SK-N-SH (cell line): ENCODE results near the gene RGS7BP. TPM values are rescaled to one million over a fixed set of nuclear protein-coding genes. Genes with fewer than 3 reads are reported as not detected.

Source experiments
- CTCF ChIA-PET: fragments of 300-600, 350-600 bp; formaldehyde crosslinking; extraction: SDS; loops from one replicate; lab custom pipeline; 2021; lab: Yijun Ruan, JAX
- POLR2A ChIA-PET: fragments of 350-600 bp; sonication (Branson Sonifier 250); formaldehyde crosslinking; extraction: SDS; loops from one replicate; lab custom pipeline; 2020; ENCODE audit warnings: antibody characterized with exemption, inconsistent platforms; lab: Yijun Ruan, JAX
- DNase-seq: peaks from one replicate; pipeline ENCODE4 v3.0.0; 2012
- H2AFZ ChIP-seq: fragments of 200-600 bp; sonication (generic); 2 replicates; pipeline ENCODE4 v1.8.1; 2016; ENCODE audit warnings: antibody characterized with exemption, mild to moderate bottlenecking, low read depth
- H3F3A ChIP-seq: fragments of 200-600 bp; sonication (generic); replicated peaks from 2 replicates; pipeline ENCODE3; 2016; ENCODE audit warnings: antibody characterized with exemption, mild to moderate bottlenecking; ENCODE audit not compliant: insufficient read depth
- H3K27ac ChIP-seq, 2 experiments: fragments of 200-500 bp in 1 of 2; fragments of 200-600 bp in 1 of 2; sonication (Bioruptor generic) in 1 of 2; sonication (generic), shearing (Covaris generic) in 1 of 2; 2 replicates each; pipeline versions ENCODE4 v1.5.1 to v1.6.1; 2014 to 2016; ENCODE audit warnings: low read depth in 2 of 2, inconsistent platforms in 1 of 2, low read length in 1 of 2, mild to moderate bottlenecking in 1 of 2, mixed read lengths in 1 of 2
- H3K27me3 ChIP-seq: fragments of 200-600 bp; sonication (generic), shearing (Covaris generic); 2 replicates; pipeline ENCODE4 v1.6.1; 2016; ENCODE audit warnings: mixed run types; ENCODE audit not compliant: insufficient read depth
- H3K36me3 ChIP-seq, 2 experiments: fragments of 200-500 bp in 1 of 2; fragments of 200-600 bp in 1 of 2; sonication (Bioruptor generic) in 1 of 2; sonication (generic) in 1 of 2; replicated peaks in 1 of 2; 2 replicates each; pipeline versions ENCODE3 to v1.5.1; 2014 to 2016; ENCODE audit warnings: low read length in 1 of 2, mild to moderate bottlenecking in 1 of 2; ENCODE audit not compliant: insufficient read depth in 2 of 2, control insufficient read depth in 1 of 2
- H3K4me1 ChIP-seq, 2 experiments: fragments of 200-500 bp in 1 of 2; fragments of 200-600 bp in 1 of 2; sonication (Bioruptor generic) in 1 of 2; sonication (generic), shearing (Covaris generic) in 1 of 2; 2 replicates each; pipeline versions ENCODE4 v1.5.1 to v1.6.1; 2014 to 2016; ENCODE audit warnings: low read depth in 1 of 2, low read length in 1 of 2, mixed run types in 1 of 2; ENCODE audit not compliant: insufficient read depth in 2 of 2, control insufficient read depth in 1 of 2
- H3K4me2 ChIP-seq: fragments of 200-600 bp; sonication (generic), shearing (Covaris generic); 2 replicates; pipeline ENCODE4 v1.6.1; 2017; ENCODE audit warnings: mixed run types
- H3K4me3 ChIP-seq, 2 experiments: fragments of 200-500 bp in 1 of 2; fragments of 200-600 bp in 1 of 2; sonication (Bioruptor generic) in 1 of 2; sonication (generic), shearing (Covaris generic) in 1 of 2; 2 replicates each; pipeline versions ENCODE4 v1.5.1 to v1.8.1; 2014 to 2016; ENCODE audit warnings: low read depth in 2 of 2, inconsistent platforms in 1 of 2, low read length in 1 of 2, mild to moderate bottlenecking in 1 of 2, mixed read lengths in 1 of 2, moderate library complexity in 1 of 2
- H3K79me2 ChIP-seq: fragments of 200-600 bp; sonication (generic); 2 replicates; pipeline ENCODE4 v1.8.1; 2017; ENCODE audit warnings: mild to moderate bottlenecking; ENCODE audit not compliant: insufficient read depth
- H3K9ac ChIP-seq: fragments of 200-600 bp; sonication (generic); 2 replicates; pipeline ENCODE4 v1.6.1; 2017; ENCODE audit warnings: mixed run types
- H3K9me2 ChIP-seq: fragments of 200-600 bp; sonication (generic); 2 replicates; pipeline ENCODE4 v1.6.1; 2017; ENCODE audit warnings: mixed run types
- H3K9me3 ChIP-seq: fragments of 200-600 bp; sonication (generic); 2 replicates; pipeline ENCODE4 v1.6.1; 2017; ENCODE audit warnings: mixed run types, mild to moderate bottlenecking, moderate library complexity
- H4K20me1 ChIP-seq: fragments of 200-600 bp; sonication (generic); 2 replicates; pipeline ENCODE4 v1.6.1; 2017; ENCODE audit warnings: mild to moderate bottlenecking, mixed run types; ENCODE audit not compliant: insufficient read depth
- CHD2 ChIP-seq: fragments of 150-350 bp; IDR thresholded peaks from 2 replicates; pipeline ENCODE4 v1.6.1; 2018; ENCODE audit warnings: low read length; ENCODE audit not compliant: partially characterized antibody
- CTCF ChIP-seq: fragments of 200-600 bp; sonication (generic); IDR thresholded peaks from 2 replicates; pipeline ENCODE4 v1.6.1; 2017; ENCODE audit warnings: antibody characterized with exemption, mild to moderate bottlenecking, moderate library complexity
- ELF1 ChIP-seq: IDR thresholded peaks from 2 replicates; pipeline ENCODE4 v1.4.0; 2012
- GABPA ChIP-seq: IDR thresholded peaks from 2 replicates; pipeline ENCODE4 v1.4.0; 2012; ENCODE audit warnings: low read depth, mild to moderate bottlenecking
- NRF1 ChIP-seq: IDR thresholded peaks from 2 replicates; pipeline ENCODE4 v1.6.1; 2012; ENCODE audit warnings: low read depth, mild to moderate bottlenecking, low read length
- POLR2AphosphoS5 ChIP-seq: IDR thresholded peaks from 2 replicates; pipeline ENCODE4 v1.6.1; 2012; ENCODE audit warnings: low read depth, low read length
- RAD21 ChIP-seq: IDR thresholded peaks from 2 replicates; pipeline ENCODE4 v1.6.1; 2012; ENCODE audit warnings: mild to moderate bottlenecking, low read length
- RCOR1 ChIP-seq: fragments of 150-350 bp; IDR thresholded peaks from 2 replicates; pipeline ENCODE4 v1.6.1; 2017; ENCODE audit warnings: antibody characterized with exemption, low read length
- RXRA ChIP-seq: IDR thresholded peaks from 2 replicates; pipeline ENCODE4 v1.4.0; 2012; ENCODE audit warnings: low read depth, mild to moderate bottlenecking, borderline replicate concordance
- SMC3 ChIP-seq: IDR thresholded peaks from 2 replicates; pipeline ENCODE4 v1.6.1; 2012; ENCODE audit warnings: low read depth, low read length, improper control_type of control experiment
- TAF1 ChIP-seq: IDR thresholded peaks from 2 replicates; pipeline ENCODE4 v1.6.1; 2012; ENCODE audit warnings: low read depth, mild to moderate bottlenecking, low read length, moderate library complexity, borderline replicate concordance
- TCF12 ChIP-seq: IDR thresholded peaks from 2 replicates; pipeline ENCODE4 v1.4.0; 2012
- TEAD4 ChIP-seq: IDR thresholded peaks from 2 replicates; pipeline ENCODE4 v1.4.0; 2012; ENCODE audit warnings: mild to moderate bottlenecking, borderline replicate concordance; ENCODE audit not compliant: insufficient read depth
- WGBS: methylation state at CpG from one replicate; pipeline ENCODE4 v1.1.6; 2017; ENCODE audit warnings: low lambda C conversion rate; 5-methylcytosine and 5-hydroxymethylcytosine counted together
- polyA plus RNA-seq, 3 experiments: library from polyadenylated mRNA; depleted of rRNA; stranded (reverse); fragments of >200 nt; gene quantifications; 2 replicates each; pipeline ENCODE4 v1.2.3, GENCODE V29; 2012
- TF ChIP-seq, protein P1 (sequence below): IDR thresholded peaks from 2 replicates; pipeline ENCODE4 v1.4.0; 2012; ENCODE audit warnings: low read depth, borderline replicate concordance
- TF ChIP-seq, protein P2 (sequence below): fragments of 150-350 bp; IDR thresholded peaks from 2 replicates; pipeline ENCODE4 v1.6.1; 2017; ENCODE audit warnings: antibody characterized with exemption, low read length, low read depth, borderline replicate concordance

The RGS7BP gene
- polyA plus RNA-seq, 1 of the 3 experiments (the other 2 are of a cell fraction), result not detected

GRCh38 chr5:64566310-64566916, 60.6 kb downstream of the RGS7BP start:
- POLR2A ChIA-PET, result no interaction called here
- no peaks in the 10 kb centered on the region for H3K27me3 ChIP-seq
- TF ChIP-seq POLR2AphosphoS5, result no peak
- no peak for TF ChIP-seq GABPA
- no peak for TF ChIP-seq ELF1
- TF ChIP-seq, protein P1, sequence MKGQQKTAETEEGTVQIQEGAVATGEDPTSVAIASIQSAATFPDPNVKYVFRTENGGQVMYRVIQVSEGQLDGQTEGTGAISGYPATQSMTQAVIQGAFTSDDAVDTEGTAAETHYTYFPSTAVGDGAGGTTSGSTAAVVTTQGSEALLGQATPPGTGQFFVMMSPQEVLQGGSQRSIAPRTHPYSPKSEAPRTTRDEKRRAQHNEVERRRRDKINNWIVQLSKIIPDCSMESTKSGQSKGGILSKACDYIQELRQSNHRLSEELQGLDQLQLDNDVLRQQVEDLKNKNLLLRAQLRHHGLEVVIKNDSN, result no peak
- TF ChIP-seq, protein P2, sequence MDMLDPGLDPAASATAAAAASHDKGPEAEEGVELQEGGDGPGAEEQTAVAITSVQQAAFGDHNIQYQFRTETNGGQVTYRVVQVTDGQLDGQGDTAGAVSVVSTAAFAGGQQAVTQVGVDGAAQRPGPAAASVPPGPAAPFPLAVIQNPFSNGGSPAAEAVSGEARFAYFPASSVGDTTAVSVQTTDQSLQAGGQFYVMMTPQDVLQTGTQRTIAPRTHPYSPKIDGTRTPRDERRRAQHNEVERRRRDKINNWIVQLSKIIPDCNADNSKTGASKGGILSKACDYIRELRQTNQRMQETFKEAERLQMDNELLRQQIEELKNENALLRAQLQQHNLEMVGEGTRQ, result no peak
- TF ChIP-seq TEAD4, result no peak
- TF ChIP-seq RAD21, result no peak
- TF ChIP-seq NRF1, result no peak
- no peak for TF ChIP-seq CHD2
- no peak for TF ChIP-seq TCF12
- no peak for TF ChIP-seq RCOR1
- TF ChIP-seq SMC3, result no peak
- TF ChIP-seq, all 33 proteins: peak for 0
- H3K36me3 ChIP-seq, result no peaks in the 10 kb centered on the region
- H3F3A ChIP-seq, result no peaks in the 10 kb centered on the region
- no peaks in the 10 kb centered on the region for H3K9me2 ChIP-seq
- no peak overlapping the region for H3K4me3 ChIP-seq
- no peak overlapping the region for H3K4me2 ChIP-seq
- H3K4me1 ChIP-seq, result no peaks in the 10 kb centered on the region
- DNase-seq, result no peak
- 6% methylated on average over 3 of the region's 3 CpGs for WGBS
- H3K9ac ChIP-seq, result no peak overlapping the region
- H3K9me3 ChIP-seq, result no peaks in the 10 kb centered on the region
- H2AFZ ChIP-seq, result no peak overlapping the region
- CTCF ChIA-PET, result no interaction called here
- no peaks in the 10 kb centered on the region for H4K20me1 ChIP-seq
- no peaks in the 10 kb centered on the region for H3K79me2 ChIP-seq
- H3K27ac ChIP-seq, result no peak overlapping the region

GRCh38 chr5:64569858-64570257, 64.0 kb downstream of the RGS7BP start:
- TF ChIP-seq POLR2AphosphoS5, result no peak
- no peak for TF ChIP-seq CTCF
- no peak for TF ChIP-seq TAF1
- no peak for TF ChIP-seq RXRA
- Histone ChIP-seq H4K20me1 (no peaks in the 10 kb centered on the region), H3K4me3 (no peak overlapping the region), H3K9me2 (no peaks in the 10 kb centered on the region), H2AFZ (no peak overlapping the region), H3K36me3 (no peaks in the 10 kb centered on the region), H3F3A (no peaks in the 10 kb centered on the region), H3K79me2 (no peaks in the 10 kb centered on the region), H3K27ac (no peak overlapping the region), H3K4me2 (no peak overlapping the region), H3K9me3 (no peaks in the 10 kb centered on the region), H3K27me3 (no peaks in the 10 kb centered on the region), H3K4me1 (no peaks in the 10 kb centered on the region; a peak in 1 of 4 replicates), H3K9ac (no peak overlapping the region)
- 0% methylated on average over 1 of the region's 1 CpG for WGBS
- no peak for DNase-seq
- CTCF ChIA-PET, result no interaction called here
- POLR2A ChIA-PET, result no interaction called here
